HEK293 (cell line): ENCODE data around the gene LMO7.

Source experiments
- MZF1 ChIP-seq: fragments of 450-650 bp; formaldehyde crosslinking; IDR thresholded peaks from 2 replicates; pipeline ENCODE4 v1.5.1; 2017; ENCODE audit warnings: missing biosample characterization, missing genetic modification characterization, borderline replicate concordance
- PATZ1 ChIP-seq: fragments of 450-650 bp; formaldehyde crosslinking; IDR thresholded peaks from 2 replicates; pipeline ENCODE4 v1.5.1; 2016; ENCODE audit warnings: missing biosample characterization, missing genetic modification characterization
- REST ChIP-seq: fragments of 450-650 bp; formaldehyde crosslinking; IDR thresholded peaks from 2 replicates; pipeline ENCODE4 v1.5.1; 2016; ENCODE audit warnings: missing biosample characterization, missing genetic modification characterization
- ZNF302 ChIP-seq: fragments of 450-650 bp; formaldehyde crosslinking; IDR thresholded peaks from 2 replicates; pipeline ENCODE4 v1.5.1; 2016; ENCODE audit warnings: missing biosample characterization, missing genetic modification characterization, low read depth
- ZNF510 ChIP-seq: fragments of 450-650 bp; formaldehyde crosslinking; IDR thresholded peaks from 2 replicates; pipeline ENCODE4 v1.5.1; 2018; ENCODE audit warnings: mild to moderate bottlenecking, missing genetic modification characterization, missing biosample characterization; ENCODE audit not compliant: insufficient replicate concordance

- TF ChIP-seq MZF1 (tag by site-specific recombination), result no peak
- TF ChIP-seq ZNF510, result no peak
- TF ChIP-seq PATZ1 (tag by site-specific recombination), result no peak
- no peak for TF ChIP-seq REST (tag by site-specific recombination)
- TF ChIP-seq ZNF302 (tag by site-specific recombination), result no peak
Observed at GRCh38 chr13:75757336-75757735, 121.2 kb downstream of the LMO7 start.
